ENCODE data around the gene GUCA1C.

GUCA1C gene

DNA sequence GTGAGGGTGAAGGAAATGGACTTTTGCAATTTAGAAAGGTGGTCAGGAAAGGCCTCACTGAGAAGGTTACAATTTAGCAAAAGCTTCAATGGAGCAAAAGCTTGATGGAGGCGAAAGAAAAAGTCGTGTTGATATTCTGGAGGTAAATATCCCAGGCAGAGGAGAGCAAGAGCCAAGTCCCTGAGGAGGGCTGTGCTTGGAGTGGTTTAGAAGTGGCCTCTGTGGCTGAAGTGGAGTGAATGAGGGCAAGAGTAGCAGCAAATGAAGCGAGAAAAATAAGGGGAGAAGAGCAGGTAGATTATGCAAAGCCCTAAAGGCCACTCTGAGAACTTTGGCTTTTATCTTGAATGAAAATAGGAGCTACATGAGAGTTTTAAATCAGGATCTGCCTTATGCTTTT, 54.1 kb downstream of the GUCA1C start:
- H3K9me3 ChIP-seq (ENCODE audit: control insufficient read depth, low read depth, low read length) = no peaks in the 10 kb centered on the region
- H3K4me3 ChIP-seq (ENCODE audit: low read length) = no peak overlapping the region
- no peak overlapping the region for H3K27ac ChIP-seq (ENCODE audit: low read length)
- no peaks in the 10 kb centered on the region for H3K4me1 ChIP-seq (ENCODE audit: control insufficient read depth, low read depth, low read length)
- H3K36me3 ChIP-seq (ENCODE audit: control insufficient read depth, low read depth, low read length) = no peaks in the 10 kb centered on the region
- H3K9ac ChIP-seq (ENCODE audit: low read length) = no peak overlapping the region
- H3K27me3 ChIP-seq (ENCODE audit: control insufficient read depth, insufficient read depth, low read length) = no peaks in the 10 kb centered on the region

DNA sequence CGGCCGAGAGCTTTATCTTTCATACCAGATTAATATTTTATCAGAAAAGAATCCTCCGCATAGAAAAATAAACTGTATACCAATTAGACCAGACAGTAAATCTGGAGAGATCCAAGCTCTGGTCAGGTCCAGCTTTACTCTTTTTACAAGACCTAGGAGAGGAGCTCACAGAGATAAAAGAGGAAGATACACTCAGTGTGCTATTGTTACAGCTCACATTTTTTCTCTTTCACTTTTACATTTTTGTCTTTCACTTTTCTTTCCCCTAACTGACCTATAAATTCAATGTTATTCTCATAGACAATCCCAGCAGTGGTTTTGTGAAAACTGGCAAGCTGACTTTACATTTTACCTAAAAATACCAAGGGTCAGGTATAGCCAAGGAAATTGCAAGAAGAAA, 55.8 kb downstream of the GUCA1C start:
- H3K27ac ChIP-seq (ENCODE audit: low read length) = no peak overlapping the region
- no peaks in the 10 kb centered on the region for H3K4me1 ChIP-seq (ENCODE audit: control insufficient read depth, low read depth, low read length)
- H3K9ac ChIP-seq (ENCODE audit: low read length) = no peak overlapping the region
- no peak overlapping the region for H3K4me3 ChIP-seq (ENCODE audit: low read length)
- no peaks in the 10 kb centered on the region for H3K9me3 ChIP-seq (ENCODE audit: control insufficient read depth, low read depth, low read length)
- H3K36me3 ChIP-seq (ENCODE audit: control insufficient read depth, low read depth, low read length) = no peaks in the 10 kb centered on the region
- no peaks in the 10 kb centered on the region for H3K27me3 ChIP-seq (ENCODE audit: control insufficient read depth, insufficient read depth, low read length)

DNA sequence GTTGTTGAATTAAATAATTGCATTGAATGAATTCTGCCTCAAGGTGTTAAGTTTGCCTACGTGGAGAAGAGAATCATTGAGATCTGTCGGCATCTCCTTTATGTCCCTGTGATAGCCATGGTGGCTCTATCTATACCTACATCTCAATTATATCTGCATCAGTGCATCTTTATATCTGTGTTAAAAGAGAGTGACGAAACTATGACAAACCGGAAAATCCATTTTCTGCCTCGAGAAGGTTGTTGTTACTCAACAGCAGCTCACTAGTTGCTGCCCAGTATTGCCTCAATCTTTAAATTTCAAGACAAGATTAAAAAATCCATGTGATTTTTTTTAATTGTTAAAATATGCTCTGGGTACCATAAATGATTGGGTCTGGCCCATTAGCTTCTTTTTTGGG, 58.7 kb downstream of the GUCA1C start:
- Histone ChIP-seq H3K27ac (ENCODE audit: low read length) (no peak overlapping the region), H3K27me3 (ENCODE audit: control insufficient read depth, insufficient read depth, low read length) (no peaks in the 10 kb centered on the region), H3K36me3 (ENCODE audit: control insufficient read depth, low read depth, low read length) (no peaks in the 10 kb centered on the region), H3K9me3 (ENCODE audit: control insufficient read depth, low read depth, low read length) (no peaks in the 10 kb centered on the region), H3K9ac (ENCODE audit: low read length) (no peak overlapping the region), H3K4me3 (ENCODE audit: low read length) (no peak overlapping the region), H3K4me1 (ENCODE audit: control insufficient read depth, low read depth, low read length) (no peaks in the 10 kb centered on the region)

DNA sequence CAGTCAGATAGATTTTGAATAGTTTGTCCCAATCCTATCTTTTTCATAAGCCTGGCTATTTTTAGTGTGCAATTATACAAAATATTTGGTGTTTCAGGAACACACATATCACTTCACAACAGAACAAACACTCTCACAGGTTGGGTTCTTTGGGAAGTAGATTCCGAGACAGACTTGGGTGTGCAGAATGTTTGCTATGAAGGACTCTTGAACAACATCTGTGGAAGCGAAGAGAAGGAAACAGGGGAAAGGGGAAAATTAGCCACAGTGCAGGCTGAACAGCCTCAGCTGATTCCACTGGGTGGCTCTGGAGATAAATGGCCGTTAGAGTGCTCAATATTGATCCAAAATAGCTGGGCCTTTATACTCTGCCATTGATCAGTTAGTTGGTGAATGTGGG, 61.8 kb downstream of the GUCA1C start:
- H3K9me3 ChIP-seq (ENCODE audit: control insufficient read depth, low read depth, low read length) = no peaks in the 10 kb centered on the region
- no peak overlapping the region for H3K4me3 ChIP-seq (ENCODE audit: low read length)
- no peak overlapping the region for H3K27ac ChIP-seq (ENCODE audit: low read length)
- no peaks in the 10 kb centered on the region for H3K4me1 ChIP-seq (ENCODE audit: control insufficient read depth, low read depth, low read length)
- no peaks in the 10 kb centered on the region for H3K36me3 ChIP-seq (ENCODE audit: control insufficient read depth, low read depth, low read length)
- H3K9ac ChIP-seq (ENCODE audit: low read length) = no peak overlapping the region
- H3K27me3 ChIP-seq (ENCODE audit: control insufficient read depth, insufficient read depth, low read length) = no peaks in the 10 kb centered on the region

DNA sequence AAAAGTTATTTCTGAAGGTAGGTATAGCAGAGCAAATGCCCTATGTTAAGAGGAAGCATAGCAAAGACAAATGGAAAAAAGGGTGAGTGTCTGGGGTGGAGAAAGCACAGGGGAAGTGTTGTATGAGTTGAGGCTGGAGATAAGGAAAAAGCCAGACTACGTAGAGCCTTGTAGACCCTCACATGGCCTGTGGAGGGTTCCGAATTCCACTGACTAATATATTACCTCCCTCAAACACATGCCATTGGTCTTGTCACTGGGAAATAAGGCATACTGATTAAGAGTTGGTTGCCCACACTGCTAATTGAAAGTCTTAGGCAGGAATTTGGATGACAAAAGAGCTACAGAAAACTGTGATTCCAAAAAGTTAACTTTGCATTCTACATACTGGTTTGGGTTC, 65.9 kb downstream of the GUCA1C start:
- Histone ChIP-seq H3K4me3 (ENCODE audit: low read length) (no peak overlapping the region), H3K4me1 (ENCODE audit: control insufficient read depth, low read depth, low read length) (no peaks in the 10 kb centered on the region), H3K36me3 (ENCODE audit: control insufficient read depth, low read depth, low read length) (no peaks in the 10 kb centered on the region), H3K27me3 (ENCODE audit: control insufficient read depth, insufficient read depth, low read length) (no peaks in the 10 kb centered on the region), H3K9me3 (ENCODE audit: control insufficient read depth, low read depth, low read length) (no peaks in the 10 kb centered on the region), H3K9ac (ENCODE audit: low read length) (no peak overlapping the region), H3K27ac (ENCODE audit: low read length) (no peak overlapping the region)

DNA sequence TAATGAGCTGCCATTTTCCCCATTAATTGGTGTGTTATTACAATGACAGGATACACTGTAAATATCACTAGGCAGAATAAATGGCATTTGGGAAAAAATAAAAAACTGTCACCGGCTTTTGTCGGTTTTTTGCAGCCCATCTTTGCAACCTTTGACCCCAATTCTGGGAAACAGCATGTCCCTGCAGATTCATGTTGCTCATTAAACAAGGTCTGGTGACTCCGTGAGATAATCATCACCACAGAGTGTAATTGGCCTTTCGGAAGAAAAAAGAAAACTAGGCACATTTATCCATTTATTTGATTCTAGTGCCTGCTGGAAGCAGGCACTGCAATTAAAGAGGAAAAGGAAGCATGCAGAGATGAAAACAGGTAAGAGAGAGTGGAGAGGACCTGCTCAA, 66.6 kb downstream of the GUCA1C start:
- Histone ChIP-seq H3K9ac (ENCODE audit: low read length) (no peak overlapping the region), H3K4me1 (ENCODE audit: control insufficient read depth, low read depth, low read length) (no peaks in the 10 kb centered on the region), H3K4me3 (ENCODE audit: low read length) (no peak overlapping the region), H3K27ac (ENCODE audit: low read length) (no peak overlapping the region), H3K9me3 (ENCODE audit: control insufficient read depth, low read depth, low read length) (no peaks in the 10 kb centered on the region), H3K36me3 (ENCODE audit: control insufficient read depth, low read depth, low read length) (no peaks in the 10 kb centered on the region), H3K27me3 (ENCODE audit: control insufficient read depth, insufficient read depth, low read length) (no peaks in the 10 kb centered on the region)

DNA sequence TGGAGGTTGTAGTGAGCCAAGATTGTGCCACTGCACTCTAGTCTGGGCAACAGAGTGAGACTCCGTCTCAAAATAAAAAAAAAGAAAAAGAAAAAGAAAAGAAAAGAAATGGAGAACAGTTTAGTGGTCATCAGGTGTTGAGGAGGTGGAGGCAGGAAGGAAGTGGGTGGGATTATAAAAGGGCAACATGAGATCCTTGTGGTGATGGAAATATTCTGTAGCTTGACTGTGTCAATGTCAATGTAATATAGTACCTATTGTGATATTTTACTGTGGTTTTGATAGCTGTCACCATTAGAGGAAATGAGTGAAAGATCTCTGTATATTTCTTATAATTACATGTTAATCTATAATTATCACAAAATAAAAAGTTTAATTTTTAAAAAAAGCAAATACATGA, 70.3 kb downstream of the GUCA1C start:
- H3K27me3 ChIP-seq (ENCODE audit: control insufficient read depth, insufficient read depth, low read length) = no peaks in the 10 kb centered on the region
- H3K4me3 ChIP-seq (ENCODE audit: low read length) = no peak overlapping the region
- H3K9me3 ChIP-seq (ENCODE audit: control insufficient read depth, low read depth, low read length) = no peaks in the 10 kb centered on the region
- H3K9ac ChIP-seq (ENCODE audit: low read length) = no peak overlapping the region
- no peak overlapping the region for H3K27ac ChIP-seq (ENCODE audit: low read length)
- no peaks in the 10 kb centered on the region for H3K36me3 ChIP-seq (ENCODE audit: control insufficient read depth, low read depth, low read length)
- no peaks in the 10 kb centered on the region for H3K4me1 ChIP-seq (ENCODE audit: control insufficient read depth, low read depth, low read length)

DNA sequence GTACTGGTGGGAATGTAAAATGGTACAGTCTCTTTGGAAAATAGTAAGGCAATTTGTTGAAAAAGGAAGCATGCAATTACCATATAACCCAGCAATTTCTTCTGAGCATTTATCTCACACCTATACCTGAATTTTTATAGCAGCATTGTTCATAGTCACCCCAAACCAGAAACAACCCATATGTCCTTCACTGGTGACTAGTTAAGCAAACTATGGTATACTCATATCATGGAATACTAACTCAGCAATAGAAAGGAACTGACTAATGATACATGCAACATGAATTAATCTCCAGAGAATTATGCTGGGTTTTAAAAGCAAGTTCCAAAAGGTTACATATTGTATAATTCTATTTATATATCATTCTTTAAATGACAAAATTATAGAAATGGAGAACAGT, 70.9 kb downstream of the GUCA1C start:
- Histone ChIP-seq H3K9me3 (ENCODE audit: control insufficient read depth, low read depth, low read length) (no peaks in the 10 kb centered on the region), H3K36me3 (ENCODE audit: control insufficient read depth, low read depth, low read length) (no peaks in the 10 kb centered on the region), H3K9ac (ENCODE audit: low read length) (no peak overlapping the region), H3K27me3 (ENCODE audit: control insufficient read depth, insufficient read depth, low read length) (no peaks in the 10 kb centered on the region), H3K4me3 (ENCODE audit: low read length) (no peak overlapping the region), H3K27ac (ENCODE audit: low read length) (no peak overlapping the region), H3K4me1 (ENCODE audit: control insufficient read depth, low read depth, low read length) (no peaks in the 10 kb centered on the region)

DNA sequence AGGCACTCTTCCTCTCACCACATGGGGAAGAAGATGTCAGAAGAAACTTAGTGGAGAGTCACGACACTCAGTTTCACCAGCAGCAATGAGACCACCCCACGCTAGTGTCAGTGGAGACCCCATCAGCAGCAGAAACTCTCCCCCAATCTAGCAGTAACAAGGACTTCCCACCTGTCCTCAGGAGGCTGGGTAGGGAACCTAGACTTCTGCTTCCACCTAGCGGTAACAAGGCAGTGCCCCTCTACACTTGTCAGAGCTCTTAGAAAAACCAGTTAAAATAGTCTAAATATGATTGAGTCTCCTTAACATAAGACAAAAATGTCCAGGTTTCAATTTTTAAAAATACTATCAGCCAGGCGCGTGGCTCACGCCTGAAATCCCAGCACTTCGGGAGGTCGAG, 73.8 kb downstream of the GUCA1C start:
- H3K9me3 ChIP-seq (ENCODE audit: control insufficient read depth, low read depth, low read length) = no peaks in the 10 kb centered on the region

DNA sequence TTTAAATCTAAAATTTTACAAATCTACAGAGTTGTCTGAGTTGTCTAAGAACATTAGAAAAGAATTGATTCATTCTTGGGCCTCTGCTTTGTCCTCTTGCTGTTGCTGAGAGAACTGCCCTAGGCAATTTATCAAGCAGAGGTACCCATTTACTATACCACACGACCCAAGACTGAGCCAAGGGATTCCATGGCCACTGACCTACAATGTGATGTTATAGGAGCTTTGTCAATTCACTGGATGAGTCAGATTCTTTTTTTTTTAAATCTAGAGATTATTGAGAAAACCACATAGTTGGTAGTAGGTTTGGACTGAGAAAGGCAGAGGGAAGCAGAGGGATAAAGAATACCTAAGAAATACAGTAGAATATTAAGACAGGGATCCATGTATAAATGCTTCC, 75.8 kb downstream of the GUCA1C start:
- H3K36me3 ChIP-seq (ENCODE audit: control insufficient read depth, low read depth, low read length) = no peaks in the 10 kb centered on the region
- H3K4me1 ChIP-seq (ENCODE audit: control insufficient read depth, low read depth, low read length) = no peaks in the 10 kb centered on the region
- H3K27me3 ChIP-seq (ENCODE audit: control insufficient read depth, insufficient read depth, low read length) = no peaks in the 10 kb centered on the region

More for the DNA sequence above, 73.8 kb downstream of the GUCA1C start:
- Histone ChIP-seq H3K4me1 (ENCODE audit: control insufficient read depth, low read depth, low read length) (no peaks in the 10 kb centered on the region), H3K27me3 (ENCODE audit: control insufficient read depth, insufficient read depth, low read length) (no peaks in the 10 kb centered on the region), H3K9ac (ENCODE audit: low read length) (no peak overlapping the region), H3K4me3 (ENCODE audit: low read length) (no peak overlapping the region), H3K36me3 (ENCODE audit: control insufficient read depth, low read depth, low read length) (no peaks in the 10 kb centered on the region), H3K27ac (ENCODE audit: low read length) (no peak overlapping the region)

DNA sequence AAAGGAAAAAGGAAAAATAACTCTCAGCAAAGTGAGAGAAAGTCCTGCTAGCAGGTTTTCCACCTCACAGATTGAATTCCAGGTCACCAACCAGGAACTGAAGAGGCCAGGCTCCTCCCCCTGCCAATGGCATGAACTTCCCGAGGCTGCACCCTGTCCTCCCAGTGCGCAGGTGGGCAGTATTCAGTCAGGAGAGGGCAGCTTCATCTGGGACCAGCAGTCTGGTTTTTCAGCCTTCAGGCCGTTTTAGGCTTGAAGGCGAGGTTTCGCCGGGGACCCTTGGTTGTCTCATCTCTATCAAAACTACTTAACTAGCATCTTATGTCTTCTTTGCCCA, 89.9 kb downstream of the GUCA1C start:
- no peak overlapping the region for H3K27ac ChIP-seq (ENCODE audit: low read length)

More for the DNA sequence above, 75.8 kb downstream of the GUCA1C start:
- H3K9me3 ChIP-seq (ENCODE audit: control insufficient read depth, low read depth, low read length) = no peaks in the 10 kb centered on the region
- no peak overlapping the region for H3K4me3 ChIP-seq (ENCODE audit: low read length)
- no peak overlapping the region for H3K9ac ChIP-seq (ENCODE audit: low read length)
- H3K27ac ChIP-seq (ENCODE audit: low read length) = no peak overlapping the region

DNA sequence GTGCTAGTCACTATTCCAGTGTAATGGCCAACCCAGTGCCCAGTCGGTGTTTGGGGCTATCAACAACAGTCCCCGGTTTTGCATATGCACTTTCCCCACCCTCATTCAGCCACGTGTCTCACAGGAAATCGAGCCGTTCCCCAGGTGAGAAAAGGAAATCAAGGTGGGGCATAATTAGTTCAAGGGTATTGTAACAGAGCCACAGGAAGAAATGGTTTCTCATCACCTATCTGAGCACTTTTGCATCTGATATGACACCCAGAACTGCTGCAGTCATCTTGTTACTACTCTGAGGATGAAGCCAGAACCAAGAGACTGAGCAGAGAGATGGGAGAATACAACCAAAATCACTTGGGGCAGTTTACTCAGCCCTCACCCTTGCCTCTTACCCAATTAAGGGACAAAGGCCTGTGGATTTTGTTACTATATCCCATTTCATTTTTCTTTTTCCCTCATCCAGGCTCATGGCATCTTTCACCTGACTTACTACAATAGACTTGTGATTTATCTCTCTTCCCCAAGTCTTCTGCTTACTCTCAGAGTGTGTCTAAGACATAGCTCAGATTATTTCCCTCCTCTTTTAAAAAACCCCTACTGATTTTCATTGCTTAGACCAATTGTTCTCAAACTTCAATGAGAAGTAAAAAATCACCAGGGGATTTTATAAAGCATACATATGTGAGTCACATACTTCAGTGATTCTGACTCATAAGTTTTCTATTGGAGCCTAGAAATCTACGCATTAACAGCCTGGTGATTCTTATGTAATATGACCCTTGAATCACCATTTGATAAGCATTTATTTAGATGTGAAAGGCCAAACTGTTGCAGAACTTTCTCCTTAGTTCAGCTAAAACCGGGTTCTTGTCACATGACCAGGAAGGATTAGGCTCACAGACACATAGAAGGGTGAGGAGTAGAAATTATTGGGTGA, 90.5 kb downstream of the GUCA1C start:
- Histone ChIP-seq H3K27me3 (ENCODE audit: control insufficient read depth, insufficient read depth, low read length) (no peaks in the 10 kb centered on the region), H3K9me3 (ENCODE audit: control insufficient read depth, low read depth, low read length) (no peaks in the 10 kb centered on the region), H3K4me3 (ENCODE audit: low read length) (no peak overlapping the region), H3K36me3 (ENCODE audit: control insufficient read depth, low read depth, low read length) (no peaks in the 10 kb centered on the region), H3K27ac (ENCODE audit: low read length) (no peak overlapping the region), H3K4me1 (ENCODE audit: control insufficient read depth, low read depth, low read length) (peaks cover 7% of the 10 kb centered on the region), H3K9ac (ENCODE audit: low read length) (no peak overlapping the region)

More for the DNA sequence above, 89.9 kb downstream of the GUCA1C start:
- Histone ChIP-seq H3K9me3 (ENCODE audit: control insufficient read depth, low read depth, low read length) (no peaks in the 10 kb centered on the region), H3K9ac (ENCODE audit: low read length) (no peak overlapping the region), H3K4me3 (ENCODE audit: low read length) (no peak overlapping the region), H3K36me3 (ENCODE audit: control insufficient read depth, low read depth, low read length) (no peaks in the 10 kb centered on the region), H3K27me3 (ENCODE audit: control insufficient read depth, insufficient read depth, low read length) (no peaks in the 10 kb centered on the region), H3K4me1 (ENCODE audit: control insufficient read depth, low read depth, low read length) (peaks cover 7% of the 10 kb centered on the region)
